ENCODE results near the gene LAMA2. TPM values are rescaled to one million over a fixed set of nuclear protein-coding genes. Genes with fewer than 3 reads are reported as not detected.

The LAMA2 gene
- total RNA-seq, 1 donor from 2014 or later, result 1.9 TPM

DNA sequence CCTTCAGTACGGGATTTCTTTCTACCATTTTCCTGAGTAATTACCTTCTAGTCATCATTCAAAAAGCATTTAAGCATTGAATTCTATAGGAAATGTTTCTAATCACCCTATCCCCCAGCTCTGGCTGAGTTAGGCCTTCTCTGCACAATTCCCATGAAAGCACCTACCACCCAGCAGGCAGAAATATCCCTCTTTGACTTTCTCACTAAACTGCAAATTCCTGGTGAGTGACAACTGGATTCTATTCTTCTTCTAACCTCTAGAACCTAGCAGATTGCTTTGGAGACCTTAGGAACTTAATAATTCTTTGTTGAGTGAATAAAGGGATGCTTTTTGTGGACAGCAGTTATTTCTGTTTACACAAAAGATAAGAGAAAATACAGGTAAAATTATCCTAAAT lies 328.7 kb downstream of the LAMA2 start:
- TF ChIP-seq, protein P1, sequence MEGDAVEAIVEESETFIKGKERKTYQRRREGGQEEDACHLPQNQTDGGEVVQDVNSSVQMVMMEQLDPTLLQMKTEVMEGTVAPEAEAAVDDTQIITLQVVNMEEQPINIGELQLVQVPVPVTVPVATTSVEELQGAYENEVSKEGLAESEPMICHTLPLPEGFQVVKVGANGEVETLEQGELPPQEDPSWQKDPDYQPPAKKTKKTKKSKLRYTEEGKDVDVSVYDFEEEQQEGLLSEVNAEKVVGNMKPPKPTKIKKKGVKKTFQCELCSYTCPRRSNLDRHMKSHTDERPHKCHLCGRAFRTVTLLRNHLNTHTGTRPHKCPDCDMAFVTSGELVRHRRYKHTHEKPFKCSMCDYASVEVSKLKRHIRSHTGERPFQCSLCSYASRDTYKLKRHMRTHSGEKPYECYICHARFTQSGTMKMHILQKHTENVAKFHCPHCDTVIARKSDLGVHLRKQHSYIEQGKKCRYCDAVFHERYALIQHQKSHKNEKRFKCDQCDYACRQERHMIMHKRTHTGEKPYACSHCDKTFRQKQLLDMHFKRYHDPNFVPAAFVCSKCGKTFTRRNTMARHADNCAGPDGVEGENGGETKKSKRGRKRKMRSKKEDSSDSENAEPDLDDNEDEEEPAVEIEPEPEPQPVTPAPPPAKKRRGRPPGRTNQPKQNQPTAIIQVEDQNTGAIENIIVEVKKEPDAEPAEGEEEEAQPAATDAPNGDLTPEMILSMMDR (IDR thresholded peaks at IDR 0.05), result no peak
- no peak overlapping the region for H3K27ac Mint-ChIP-seq (ENCODE audit: unreplicated experiment)
- no peaks in the 10 kb centered on the region for H3K27me3 Mint-ChIP-seq (ENCODE audit: low read depth)
- no peaks in the 10 kb centered on the region for H3K36me3 Mint-ChIP-seq (ENCODE audit: low read depth)
- H3K9me3 Mint-ChIP-seq (ENCODE audit: low read depth), result peaks cover 5% of the 10 kb centered on the region
- H3K4me3 Mint-ChIP-seq (ENCODE audit: unreplicated experiment), result no peak overlapping the region
- H3K4me1 Mint-ChIP-seq (ENCODE audit: low read depth), result peaks cover 7% of the 10 kb centered on the region
- DNase-seq (ENCODE audit: low spot score), result no peak

DNA sequence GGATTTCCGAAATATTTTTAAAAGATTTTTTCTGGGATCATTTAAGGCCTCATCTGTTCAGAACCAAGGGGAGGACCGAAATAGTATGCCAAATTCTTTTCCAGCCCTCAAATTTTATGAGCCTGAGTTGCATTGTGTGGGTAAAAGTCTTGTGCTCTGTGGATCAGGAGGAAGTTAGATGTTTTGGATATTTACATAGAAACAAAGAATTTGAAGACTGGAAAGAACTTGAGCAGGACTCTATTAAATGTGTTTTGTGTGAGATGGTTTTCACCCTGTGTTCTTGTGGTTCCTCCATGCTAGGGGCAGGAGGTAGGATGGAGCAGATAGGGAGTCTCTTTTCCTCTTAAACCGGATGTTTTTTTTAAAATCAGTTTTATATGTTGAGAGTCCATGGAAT lies 329.1 kb downstream of the LAMA2 start:
- H3K9me3 Mint-ChIP-seq (ENCODE audit: low read depth), result peaks cover 5% of the 10 kb centered on the region
- TF ChIP-seq, protein P1 (IDR thresholded peaks at IDR 0.05), result no peak
- no peaks in the 10 kb centered on the region for H3K36me3 Mint-ChIP-seq (ENCODE audit: low read depth)
- no peak overlapping the region for H3K27ac Mint-ChIP-seq (ENCODE audit: unreplicated experiment)
- no peak overlapping the region for H3K4me3 Mint-ChIP-seq (ENCODE audit: unreplicated experiment)
- peaks cover 7% of the 10 kb centered on the region for H3K4me1 Mint-ChIP-seq (ENCODE audit: low read depth)
- DNase-seq (ENCODE audit: low spot score), result no peak
- H3K27me3 Mint-ChIP-seq (ENCODE audit: low read depth), result no peaks in the 10 kb centered on the region

DNA sequence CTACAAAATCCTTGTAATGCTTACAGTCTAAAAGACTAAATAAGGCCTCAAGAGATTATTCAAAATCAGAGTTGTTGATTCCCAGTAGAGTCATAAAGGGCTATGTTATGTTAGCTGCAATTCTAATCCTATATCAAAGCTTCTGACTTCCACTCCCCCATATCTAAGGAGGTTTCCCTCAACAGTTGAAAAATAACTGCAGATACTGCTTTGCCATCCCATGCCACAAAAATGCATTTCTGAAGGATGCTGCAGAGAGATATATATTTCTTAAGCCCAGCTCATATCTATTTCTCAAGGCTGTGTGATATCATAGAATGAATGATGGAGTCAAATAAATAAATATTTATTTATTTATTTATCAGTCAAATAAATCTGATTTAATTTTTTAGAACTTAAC lies 332.3 kb downstream of the LAMA2 start:
- DNase-seq (ENCODE audit: low spot score), result no peak
- Mint-ChIP-seq H3K36me3 (ENCODE audit: low read depth) (no peaks in the 10 kb centered on the region), H3K4me1 (ENCODE audit: low read depth) (peaks cover 4% of the 10 kb centered on the region), H3K9me3 (ENCODE audit: low read depth) (peaks cover 5% of the 10 kb centered on the region), H3K4me3 (ENCODE audit: unreplicated experiment) (no peak overlapping the region), H3K27me3 (ENCODE audit: low read depth) (no peaks in the 10 kb centered on the region), H3K27ac (ENCODE audit: unreplicated experiment) (no peak overlapping the region)
- TF ChIP-seq, protein P1 (IDR thresholded peaks at IDR 0.05), result no peak

DNA sequence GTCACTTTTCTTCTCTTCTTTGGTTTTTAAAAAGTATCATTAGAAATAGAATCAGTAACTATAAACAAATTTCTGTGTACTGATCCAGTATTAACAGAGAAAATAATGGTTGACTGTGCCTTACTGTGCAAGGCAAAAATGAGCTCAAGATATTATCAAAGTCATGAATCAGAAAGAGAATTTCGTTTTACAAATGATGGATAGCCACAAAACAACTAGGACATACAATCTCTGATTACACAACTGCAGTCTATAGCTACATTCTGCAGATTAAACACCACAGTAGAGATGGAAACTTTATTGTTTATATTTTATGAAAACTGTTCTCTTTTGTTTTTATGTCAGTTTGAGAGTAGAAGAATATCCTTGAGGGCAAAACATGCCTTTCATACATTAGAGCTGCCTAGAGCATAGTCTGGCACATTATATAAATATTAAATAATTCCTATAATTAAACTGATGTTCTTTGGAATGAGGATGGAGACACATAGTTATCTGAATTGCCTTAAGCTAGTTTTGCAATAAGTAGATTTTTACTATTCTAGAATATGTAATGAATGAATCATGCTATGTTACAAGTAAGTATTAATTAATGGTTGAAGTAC lies 333.1 kb downstream of the LAMA2 start:
- TF ChIP-seq, protein P1 (IDR thresholded peaks at IDR 0.05), result no peak
- Mint-ChIP-seq H3K27me3 (ENCODE audit: low read depth) (no peaks in the 10 kb centered on the region), H3K36me3 (ENCODE audit: low read depth) (no peaks in the 10 kb centered on the region), H3K9me3 (ENCODE audit: low read depth) (peaks cover 5% of the 10 kb centered on the region), H3K27ac (ENCODE audit: unreplicated experiment) (no peak overlapping the region), H3K4me3 (ENCODE audit: unreplicated experiment) (no peak overlapping the region), H3K4me1 (ENCODE audit: low read depth) (peaks cover 4% of the 10 kb centered on the region)
- DNase-seq (ENCODE audit: low spot score), result no peak

DNA sequence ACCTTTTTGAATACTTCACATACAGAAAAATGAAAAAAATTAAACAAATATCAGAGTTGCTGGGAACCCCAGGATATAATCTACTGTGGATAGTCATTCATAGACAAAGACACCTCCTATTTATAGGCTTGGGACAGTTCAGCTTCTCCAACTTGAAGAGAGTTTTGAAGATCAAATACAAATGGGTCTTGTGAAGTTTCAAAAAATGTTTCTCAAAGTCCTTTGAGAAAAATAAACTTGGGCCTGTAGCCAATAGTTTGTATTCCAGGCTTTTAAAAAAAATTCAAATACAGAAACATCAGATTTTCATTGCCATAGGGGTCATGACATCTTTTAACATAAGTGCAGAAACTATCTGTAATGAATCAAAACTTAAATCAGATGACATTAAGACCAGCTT lies 334.8 kb downstream of the LAMA2 start:
- H3K27me3 Mint-ChIP-seq (ENCODE audit: low read depth), result no peaks in the 10 kb centered on the region
- H3K9me3 Mint-ChIP-seq (ENCODE audit: low read depth), result peaks cover 5% of the 10 kb centered on the region
- no peaks in the 10 kb centered on the region for H3K36me3 Mint-ChIP-seq (ENCODE audit: low read depth)
- TF ChIP-seq, protein P1 (IDR thresholded peaks at IDR 0.05), result no peak
- H3K4me1 Mint-ChIP-seq (ENCODE audit: low read depth), result no peaks in the 10 kb centered on the region
- H3K4me3 Mint-ChIP-seq (ENCODE audit: unreplicated experiment), result no peak overlapping the region
- H3K27ac Mint-ChIP-seq (ENCODE audit: unreplicated experiment), result no peak overlapping the region
- no peak for DNase-seq (ENCODE audit: low spot score)

All from chondrocyte (in vitro differentiated cells).